Mesenchymal stem cell (in vitro differentiated cells and primary cell): ENCODE data around the gene CCP110.

Experiments used
- DNase-seq: peaks from one replicate; pipeline ENCODE4 v3.0.0-alpha.2; 2013
- H2AFZ ChIP-seq: one replicate; pipeline ENCODE4 v1.6.1; 2013; ENCODE audit warnings: low read depth, mild to moderate bottlenecking, control low read depth, inconsistent platforms, low read length, moderate library complexity
- H2AK5ac ChIP-seq: 2 replicates; pipeline ENCODE4 v1.6.1; 2013; ENCODE audit warnings: low read length, moderate library complexity, mild to moderate bottlenecking, inconsistent platforms; ENCODE audit not compliant: severe bottlenecking
- H2BK120ac ChIP-seq: one replicate; pipeline ENCODE4 v1.6.1; 2013; ENCODE audit warnings: low read depth, mild to moderate bottlenecking, inconsistent platforms, low read length, moderate library complexity
- H2BK12ac ChIP-seq, 2 experiments: one replicate each; pipeline ENCODE4 v1.6.1; 2013; ENCODE audit warnings: inconsistent platforms in 2 of 2, low read length in 2 of 2, mild to moderate bottlenecking in 2 of 2, moderate library complexity in 2 of 2, control low read depth in 1 of 2
- H2BK15ac ChIP-seq: one replicate; pipeline ENCODE4 v1.6.1; 2013; ENCODE audit warnings: mild to moderate bottlenecking, low read depth, inconsistent platforms; ENCODE audit not compliant: poor library complexity, severe bottlenecking
- H2BK5ac ChIP-seq: 2 replicates; pipeline ENCODE4 v1.6.1; 2013; ENCODE audit warnings: low read depth, mild to moderate bottlenecking, low read length, control low read depth, inconsistent platforms; ENCODE audit not compliant: poor library complexity, severe bottlenecking
- H3K14ac ChIP-seq, 2 experiments: one replicate each; pipeline ENCODE4 v1.6.1; 2013; ENCODE audit warnings: inconsistent platforms in 2 of 2, low read length in 2 of 2, control low read depth in 1 of 2, mild to moderate bottlenecking in 1 of 2, moderate library complexity in 1 of 2
- H3K18ac ChIP-seq, 2 experiments: one replicate each; pipeline ENCODE4 v1.6.1; 2013; ENCODE audit warnings: inconsistent platforms in 2 of 2, low read length in 2 of 2, control low read depth in 1 of 2, low read depth in 1 of 2, mild to moderate bottlenecking in 1 of 2
- H3K23ac ChIP-seq, 2 experiments: one replicate each; pipeline ENCODE4 v1.6.1; 2013; ENCODE audit warnings: inconsistent platforms in 2 of 2, low read length in 2 of 2, mild to moderate bottlenecking in 2 of 2, moderate library complexity in 2 of 2, control low read depth in 1 of 2
- H3K27ac ChIP-seq: 2 replicates; pipeline ENCODE4 v1.5.1; 2013; ENCODE audit warnings: mild to moderate bottlenecking, moderate library complexity, low read length, control low read depth, inconsistent platforms; ENCODE audit not compliant: poor library complexity, severe bottlenecking
- H3K27me3 ChIP-seq, 2 experiments: 2 replicates each; pipeline versions ENCODE4 v1.6.1 to v1.7.0; 2013; ENCODE audit warnings: low read length in 2 of 2, mild to moderate bottlenecking in 2 of 2, moderate library complexity in 2 of 2, control low read depth in 1 of 2, inconsistent platforms in 1 of 2; ENCODE audit not compliant: control insufficient read depth in 1 of 2, insufficient read depth in 1 of 2
- H3K36me3 ChIP-seq, 2 experiments: 2 replicates each; pipeline versions ENCODE4 v1.6.1 to v1.7.0; 2013; ENCODE audit warnings: low read length in 2 of 2, control low read depth in 1 of 2, inconsistent platforms in 1 of 2, low read depth in 1 of 2, mild to moderate bottlenecking in 1 of 2; ENCODE audit not compliant: insufficient read depth in 2 of 2, control insufficient read depth in 1 of 2
- H3K4ac ChIP-seq, 2 experiments: one replicate each; pipeline ENCODE4 v1.6.1; 2013; ENCODE audit warnings: inconsistent platforms in 2 of 2, low read length in 2 of 2, mild to moderate bottlenecking in 2 of 2, moderate library complexity in 2 of 2, control low read depth in 1 of 2, low read depth in 1 of 2
- H3K4me1 ChIP-seq: 2 replicates; pipeline ENCODE4 v1.6.1; 2013; ENCODE audit warnings: low read depth, low read length, control low read depth; ENCODE audit not compliant: control insufficient read depth, insufficient read depth
- H3K4me2 ChIP-seq: 2 replicates; pipeline ENCODE4 v1.6.1; 2013; ENCODE audit warnings: low read length, mild to moderate bottlenecking, inconsistent platforms; ENCODE audit not compliant: poor library complexity, severe bottlenecking
- H3K4me3 ChIP-seq, 2 experiments: 2 replicates each; pipeline versions ENCODE4 v1.5.1 to v1.7.0; 2013; ENCODE audit warnings: low read length in 2 of 2, mild to moderate bottlenecking in 2 of 2, control low read depth in 1 of 2, low read depth in 1 of 2; ENCODE audit not compliant: insufficient read depth in 1 of 2
- H3K79me1 ChIP-seq: replicated peaks from 2 replicates; pipeline ENCODE4 v1.6.1; 2013; ENCODE audit warnings: mild to moderate bottlenecking, control low read depth, low read length, inconsistent platforms; ENCODE audit not compliant: poor library complexity, severe bottlenecking
- H3K9ac ChIP-seq: 2 replicates; pipeline ENCODE4 v1.7.0; 2013; ENCODE audit warnings: mild to moderate bottlenecking, low read length, moderate library complexity
- H3K9me3 ChIP-seq: 2 replicates; pipeline ENCODE4 v1.7.0; 2013; ENCODE audit warnings: mild to moderate bottlenecking, low read length; ENCODE audit not compliant: control insufficient read depth
- H4K8ac ChIP-seq: one replicate; pipeline ENCODE4 v1.6.1; 2013; ENCODE audit warnings: inconsistent platforms, mild to moderate bottlenecking, low read length, moderate library complexity
- H4K91ac ChIP-seq: one replicate; pipeline ENCODE4 v1.6.1; 2013; ENCODE audit warnings: mild to moderate bottlenecking, low read length, inconsistent platforms
- WGBS: methylation state at CpG from one replicate; pipeline ENCODE4 v1.1.7; 2013; ENCODE audit warnings: mixed read lengths; 5-methylcytosine and 5-hydroxymethylcytosine counted together

CCP110 gene

GRCh38 chr16:19578378-19578971 lies 54.7 kb downstream of the CCP110 start:
- Histone ChIP-seq H3K27ac (no peak overlapping the region), H2AFZ (no peak overlapping the region)
- WGBS = 93% methylated on average over 10 of the region's 10 CpGs

GRCh38 chr16:19582050-19582831 lies 58.5 kb downstream of the CCP110 start:
- no peak overlapping the region for H2BK15ac ChIP-seq
- no peak overlapping the region for H4K91ac ChIP-seq
- no peak overlapping the region for H2BK5ac ChIP-seq
- H3K9ac ChIP-seq = no peak overlapping the region
- H3K79me1 ChIP-seq = peaks cover 16% of the 10 kb centered on the region
- H3K27me3 ChIP-seq = no peaks in the 10 kb centered on the region
- no peak overlapping the region for H2BK12ac ChIP-seq
- H3K14ac ChIP-seq = no peak overlapping the region
- no peak overlapping the region for H3K4me3 ChIP-seq
- H3K4ac ChIP-seq = no peak overlapping the region
- H3K4me1 ChIP-seq = no peaks in the 10 kb centered on the region
- no peak overlapping the region for H3K4me2 ChIP-seq
- H4K8ac ChIP-seq = no peak overlapping the region
- H3K23ac ChIP-seq = no peak overlapping the region
- no peak overlapping the region for H2AK5ac ChIP-seq
- no peak overlapping the region for H2BK120ac ChIP-seq
- H3K27ac ChIP-seq = no peak overlapping the region
- no peak overlapping the region for H2AFZ ChIP-seq
- 93% methylated on average over 9 of the region's 10 CpGs for WGBS
- H3K36me3 ChIP-seq = peaks cover 39 to 65% of the 10 kb centered on the region in 2 experiments
- H3K18ac ChIP-seq = no peak overlapping the region
- H3K9me3 ChIP-seq = peaks cover 4% of the 10 kb centered on the region
- no peak for DNase-seq

More at GRCh38 chr16:19578378-19578971, 54.7 kb downstream of the CCP110 start:
- Histone ChIP-seq H2BK120ac (no peak overlapping the region), H3K14ac (no peak overlapping the region), H3K36me3 (peaks cover 60 to 74% of the 10 kb centered on the region in 2 experiments), H3K4me2 (no peak overlapping the region), H2AK5ac (no peak overlapping the region), H3K27me3 (no peaks in the 10 kb centered on the region), H3K18ac (no peak overlapping the region), H3K4me3 (no peak overlapping the region), H3K9me3 (peaks cover 4% of the 10 kb centered on the region), H3K9ac (peak overlapping the region; percentile 82), H3K4me1 (no peaks in the 10 kb centered on the region), H2BK15ac (no peak overlapping the region), H4K8ac (no peak overlapping the region), H4K91ac (no peak overlapping the region), H3K79me1 (peaks cover 21% of the 10 kb centered on the region), H2BK12ac (no peak overlapping the region), H2BK5ac (no peak overlapping the region), H3K4ac (no peak overlapping the region), H3K23ac (no peak overlapping the region)
- DNase-seq = no peak

GRCh38 chr16:19583665-19584300 lies 60.0 kb downstream of the CCP110 start:
- Histone ChIP-seq H2AK5ac (no peak overlapping the region), H2BK15ac (no peak overlapping the region), H3K36me3 (peaks cover 28 to 58% of the 10 kb centered on the region in 2 experiments), H3K4me3 (no peak overlapping the region), H2BK120ac (no peak overlapping the region), H3K79me1 (peaks cover 11% of the 10 kb centered on the region), H2BK12ac (no peak overlapping the region), H3K4ac (no peak overlapping the region), H3K9ac (peak overlapping the region; percentile 10), H3K9me3 (peaks cover 4% of the 10 kb centered on the region), H3K27me3 (no peaks in the 10 kb centered on the region), H3K4me1 (no peaks in the 10 kb centered on the region), H2BK5ac (no peak overlapping the region), H3K27ac (no peak overlapping the region), H3K14ac (no peak overlapping the region), H3K4me2 (no peak overlapping the region), H3K23ac (no peak overlapping the region), H4K91ac (no peak overlapping the region), H3K18ac (no peak overlapping the region), H2AFZ (no peak overlapping the region), H4K8ac (no peak overlapping the region)
- peak; percentile 58 for DNase-seq
- 100% methylated on average over 1 of the region's 5 CpGs for WGBS

GRCh38 chr16:19588661-19589060 lies 64.9 kb downstream of the CCP110 start:
- H4K8ac ChIP-seq = no peak overlapping the region
- H2AFZ ChIP-seq = no peak overlapping the region
- H3K9ac ChIP-seq = peak overlapping the region; percentile 75
- no peak overlapping the region for H3K18ac ChIP-seq
- H2BK12ac ChIP-seq = no peak overlapping the region
- H2BK5ac ChIP-seq = no peak overlapping the region
- no peaks in the 10 kb centered on the region for H3K9me3 ChIP-seq
- H3K27me3 ChIP-seq = no peaks in the 10 kb centered on the region
- no peak overlapping the region for H2BK120ac ChIP-seq
- no peak for DNase-seq
- no peak overlapping the region for H3K4me3 ChIP-seq
- H2AK5ac ChIP-seq = no peak overlapping the region
- H3K4ac ChIP-seq = no peak overlapping the region
- WGBS = 100% methylated on average over 2 of the region's 5 CpGs
- H3K79me1 ChIP-seq = peaks cover 9% of the 10 kb centered on the region
- H3K36me3 ChIP-seq = peaks cover 23 to 47% of the 10 kb centered on the region in 2 experiments
- H2BK15ac ChIP-seq = no peak overlapping the region
- no peak overlapping the region for H3K27ac ChIP-seq
- no peak overlapping the region for H3K14ac ChIP-seq
- H3K4me1 ChIP-seq = no peaks in the 10 kb centered on the region
- H4K91ac ChIP-seq = no peak overlapping the region
- no peak overlapping the region for H3K4me2 ChIP-seq
- H3K23ac ChIP-seq = no peak overlapping the region
